ENCODE data around the gene ETS2. TPM values are rescaled to one million over a fixed set of nuclear protein-coding genes. Genes with fewer than 3 reads are reported as not detected.

The ETS2 gene
- total and polyA plus RNA-seq, 5 experiments from 2014 or later, result 4.7 to 14.8 (median 6.6) TPM

DNA sequence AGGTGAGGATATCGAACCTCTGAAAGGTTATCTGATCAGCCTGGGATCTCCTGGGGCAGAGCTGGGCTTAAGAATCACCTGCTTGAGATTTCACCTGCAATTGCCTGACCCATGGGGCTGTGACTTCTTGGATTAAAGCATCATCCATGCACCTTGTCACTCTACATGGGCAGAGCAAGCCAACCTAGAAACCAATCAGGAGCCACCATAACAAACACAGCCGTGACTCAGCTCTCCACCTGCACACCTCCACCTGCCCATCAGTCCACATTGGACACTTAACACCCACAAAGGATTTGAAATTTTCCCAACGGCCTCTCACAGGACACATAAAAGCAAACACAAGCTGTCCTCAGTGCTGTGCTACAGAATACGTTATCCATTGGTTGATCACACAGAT lies 35.1 kb upstream of the ETS2 start:
- Mint-ChIP-seq H3K9me3 (peaks cover 0 to 2% (median 0%) of the 10 kb centered on the region in 9 donors), H3K27me3 (peaks cover 0 to 10% (median 0%) of the 10 kb centered on the region in 5 donors), H3K4me1 (peaks cover 5 to 42% (median 29%) of the 10 kb centered on the region in 4 donors), H3K36me3 (no peaks in the 10 kb centered on the region), H3K27ac (peak overlapping the region in 1 of 10 donors; percentile 13), H3K4me3 (no peak overlapping the region)
- POLR2A ChIA-PET, result interaction anchor here (0.6 kb wide), 1 partner anchor 1790 kb away, joined by 3 read pairs; no protein-coding TSS in a partner anchor
- ATAC-seq (no peak), DNase-seq (no peak)

DNA sequence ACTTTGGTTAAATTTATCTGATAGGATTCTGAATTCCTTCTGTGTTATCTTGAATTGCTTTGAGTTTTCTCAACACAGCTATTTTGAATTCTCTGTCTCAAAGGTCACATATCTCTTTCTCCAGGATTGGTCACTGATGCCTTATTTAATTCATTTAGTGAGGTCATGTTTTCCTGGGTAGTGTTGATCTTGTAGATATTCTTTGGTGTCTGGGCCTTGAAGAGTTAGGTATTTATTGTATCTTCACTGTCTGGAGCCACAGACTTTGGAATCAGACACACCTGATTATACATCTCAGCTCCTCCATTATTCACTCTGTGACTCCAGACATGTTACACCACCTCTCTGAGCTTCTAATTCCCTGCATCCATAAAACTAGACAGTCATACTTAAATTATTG lies 34.2 kb upstream of the ETS2 start:
- ATAC-seq, result no peak
- Mint-ChIP-seq H3K4me3 (no peak overlapping the region), H3K4me1 (peaks cover 8 to 37% (median 20%) of the 10 kb centered on the region in 4 donors), H3K9me3 (no peaks in the 10 kb centered on the region), H3K27ac (no peak overlapping the region), H3K27me3 (peaks cover 0 to 12% (median 0%) of the 10 kb centered on the region in 5 donors), H3K36me3 (no peaks in the 10 kb centered on the region)
- no peak for DNase-seq
- POLR2A ChIA-PET, result no interaction called here

DNA sequence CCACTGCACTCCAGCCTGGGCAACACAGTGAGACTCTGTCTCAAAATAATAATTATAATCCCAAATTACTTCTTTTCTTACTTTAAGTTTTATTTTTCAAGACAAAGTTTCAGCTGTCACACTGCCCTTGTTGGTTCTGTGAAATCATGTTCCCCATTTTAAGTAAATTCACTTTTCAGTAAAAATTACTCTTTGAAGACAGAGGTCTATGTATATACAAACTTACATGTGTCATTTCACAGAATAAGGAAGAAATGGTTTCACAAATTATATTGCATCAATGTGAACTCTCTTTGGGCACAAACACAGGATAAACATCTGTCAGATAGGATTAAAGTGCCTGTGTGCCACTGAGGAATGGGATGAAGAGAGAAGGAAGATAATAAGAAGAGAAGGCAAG lies 33.1 kb upstream of the ETS2 start:
- Mint-ChIP-seq H3K27me3 (peaks cover 0 to 12% (median 0%) of the 10 kb centered on the region in 5 donors), H3K9me3 (peaks cover 0 to 2% (median 0%) of the 10 kb centered on the region in 9 donors), H3K27ac (no peak overlapping the region), H3K36me3 (no peaks in the 10 kb centered on the region), H3K4me1 (peaks cover 7 to 38% (median 20%) of the 10 kb centered on the region in 4 donors), H3K4me3 (no peak overlapping the region)
- POLR2A ChIA-PET, result no interaction called here
- DNase-seq, result no peak
- no peak for ATAC-seq

DNA sequence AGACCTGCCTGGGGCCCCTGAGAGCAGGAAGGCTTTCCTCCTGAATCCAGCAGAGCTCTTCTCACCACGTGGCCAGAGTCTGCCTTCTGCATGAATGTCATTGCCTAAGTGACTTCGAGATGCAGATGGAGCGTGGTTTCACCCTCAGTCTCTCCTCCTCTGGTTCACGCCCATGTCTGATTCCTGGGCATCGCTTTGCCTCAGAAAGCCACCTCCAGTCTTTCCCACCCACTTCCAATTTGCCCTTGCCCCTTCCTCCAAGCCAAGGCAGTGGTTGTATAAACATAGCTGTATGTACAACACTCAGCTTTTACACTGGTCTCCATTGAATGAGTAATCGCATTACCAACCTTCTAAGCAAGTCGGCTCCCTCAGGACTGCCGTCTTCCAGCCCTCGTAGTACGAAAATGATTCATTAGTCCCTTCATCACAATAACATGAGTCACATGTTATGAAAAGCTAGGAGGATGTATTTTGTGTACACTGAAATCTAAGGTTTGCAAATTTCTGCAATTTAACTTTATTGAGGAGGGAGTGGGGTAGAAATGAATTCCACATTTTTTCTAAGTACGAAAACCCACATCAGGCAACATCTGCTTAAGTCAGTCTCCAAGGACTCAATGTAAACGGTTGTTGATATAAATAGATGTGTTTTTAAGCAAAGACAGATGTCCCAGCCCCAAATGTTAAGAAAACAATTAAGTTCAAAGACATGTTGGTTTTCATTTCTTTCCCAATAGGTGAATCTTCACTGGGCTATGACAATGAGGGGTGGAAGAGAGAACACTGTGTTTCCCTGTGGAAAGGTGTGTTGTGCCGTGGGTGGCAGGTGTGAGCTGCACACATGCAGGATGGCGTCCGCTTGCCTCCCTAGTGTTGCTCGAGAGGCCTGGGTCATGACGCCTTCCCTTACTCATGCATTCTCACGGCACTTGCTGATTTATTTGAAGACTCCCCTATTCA lies 32.3 kb upstream of the ETS2 start:
- DNase-seq, result no peak
- no peak for ATAC-seq
- Mint-ChIP-seq H3K27me3 (peaks cover 0 to 12% (median 0%) of the 10 kb centered on the region in 5 donors), H3K9me3 (peaks cover 0 to 4% (median 2%) of the 10 kb centered on the region in 9 donors), H3K36me3 (peaks cover 0 to 3% (median 0%) of the 10 kb centered on the region in 3 donors), H3K4me1 (peaks cover 8 to 35% (median 18%) of the 10 kb centered on the region in 4 donors), H3K4me3 (peak overlapping the region in 1 of 10 donors; percentile 16), H3K27ac (peak overlapping the region in 1 of 10 donors; percentile 32)
- POLR2A ChIA-PET, result no interaction called here

DNA sequence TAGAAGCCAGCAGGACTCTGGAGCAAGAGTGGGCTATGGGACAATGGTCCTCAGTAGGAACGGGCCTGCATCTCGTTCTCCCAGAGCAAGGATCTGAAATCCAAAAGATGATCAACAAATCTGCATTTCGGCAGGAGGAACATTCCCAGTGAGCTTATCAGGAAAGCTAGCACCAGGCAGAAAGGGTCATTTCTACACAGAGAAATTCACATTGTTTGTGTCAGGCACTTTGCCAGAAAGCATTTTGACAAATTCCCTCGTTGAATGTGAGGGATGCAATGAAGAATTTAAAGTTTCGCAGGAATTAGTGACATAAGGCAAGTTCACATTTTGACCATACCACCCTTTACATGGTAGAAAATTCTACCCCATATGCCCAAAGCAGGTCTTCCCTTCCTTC lies 31.6 kb upstream of the ETS2 start:
- Mint-ChIP-seq H3K27ac (peak overlapping the region in 1 of 10 donors; percentile 9), H3K4me3 (no peak overlapping the region), H3K4me1 (peaks cover 7 to 27% (median 11%) of the 10 kb centered on the region in 4 donors), H3K36me3 (peaks cover 0 to 4% (median 0%) of the 10 kb centered on the region in 3 donors), H3K27me3 (peaks cover 0 to 12% (median 0%) of the 10 kb centered on the region in 5 donors), H3K9me3 (peaks cover 0 to 11% (median 5%) of the 10 kb centered on the region in 9 donors)
- POLR2A ChIA-PET, result no interaction called here
- no peak for DNase-seq
- ATAC-seq, result no peak

DNA sequence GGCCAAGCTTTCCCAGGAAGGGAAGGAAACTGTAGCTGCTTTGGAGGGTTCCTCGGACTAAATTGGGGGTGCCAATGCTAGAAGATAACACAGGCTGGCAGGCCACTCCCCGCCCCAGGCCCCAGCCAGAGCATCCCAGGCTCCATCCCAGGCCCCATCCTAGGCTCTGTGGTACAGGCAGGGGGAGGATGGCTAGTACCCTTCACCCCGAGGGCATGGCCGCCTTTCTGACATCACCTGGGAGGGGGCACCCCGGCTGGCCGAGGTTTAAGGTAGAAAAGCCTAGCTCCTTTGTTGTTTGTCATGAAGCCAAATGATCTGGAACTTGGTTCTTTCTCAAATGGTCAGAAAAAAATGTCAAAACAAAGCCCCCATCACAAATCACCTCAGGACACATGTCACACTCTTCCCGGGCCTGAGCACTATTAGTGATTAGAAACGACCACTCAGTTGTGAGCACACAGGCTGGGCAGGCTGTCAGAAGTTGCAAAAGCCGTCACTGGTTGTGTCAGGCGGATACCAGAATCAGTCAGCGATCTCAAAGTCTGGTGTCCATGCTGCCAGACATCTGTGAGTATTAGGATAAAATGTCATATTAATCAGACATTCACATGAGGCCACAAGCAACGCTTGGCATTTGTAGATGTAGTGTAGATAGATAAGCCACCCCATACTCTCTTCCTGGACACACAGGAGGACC lies 31.0 kb upstream of the ETS2 start:
- DNase-seq (no peak), ATAC-seq (no peak)
- peaks cover 7 to 26% (median 10%) of the 10 kb centered on the region in 4 donors for H3K4me1 Mint-ChIP-seq
- H3K4me3 Mint-ChIP-seq, result no peak overlapping the region
- POLR2A ChIA-PET, result no interaction called here
- H3K9me3 Mint-ChIP-seq, result peaks cover 0 to 17% (median 5%) of the 10 kb centered on the region in 9 donors
- peaks cover 0 to 12% (median 0%) of the 10 kb centered on the region in 5 donors for H3K27me3 Mint-ChIP-seq
- peaks cover 0 to 4% (median 0%) of the 10 kb centered on the region in 3 donors for H3K36me3 Mint-ChIP-seq
- no peak overlapping the region for H3K27ac Mint-ChIP-seq

DNA sequence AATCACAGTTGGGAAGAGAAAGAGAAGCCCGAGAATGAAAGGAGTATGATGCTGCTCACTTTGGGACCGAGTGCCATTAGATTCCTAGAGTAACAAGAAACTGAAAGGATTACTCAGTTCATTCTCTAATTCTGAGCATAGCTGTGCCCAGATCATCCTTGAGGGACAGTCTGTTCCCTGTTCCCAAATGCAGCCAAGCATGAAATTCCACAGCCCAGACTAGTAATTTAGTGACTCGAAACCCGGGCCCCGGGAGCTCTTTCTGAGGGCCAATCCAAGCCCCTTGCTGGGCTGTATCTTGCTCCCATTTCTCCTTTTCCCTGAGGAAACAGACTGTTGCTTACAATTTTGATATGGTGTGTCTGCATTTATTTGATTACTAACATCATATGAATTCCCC lies 30.0 kb upstream of the ETS2 start:
- ATAC-seq (no peak), DNase-seq (no peak)
- peaks cover 0 to 19% (median 6%) of the 10 kb centered on the region in 9 donors for H3K9me3 Mint-ChIP-seq
- POLR2A ChIA-PET, result no interaction called here
- no peak overlapping the region for H3K4me3 Mint-ChIP-seq
- H3K27ac Mint-ChIP-seq, result no peak overlapping the region
- peaks cover 0 to 12% (median 0%) of the 10 kb centered on the region in 5 donors for H3K27me3 Mint-ChIP-seq
- peaks cover 0 to 4% (median 0%) of the 10 kb centered on the region in 3 donors for H3K36me3 Mint-ChIP-seq
- H3K4me1 Mint-ChIP-seq, result peaks cover 7 to 26% (median 10%) of the 10 kb centered on the region in 4 donors

DNA sequence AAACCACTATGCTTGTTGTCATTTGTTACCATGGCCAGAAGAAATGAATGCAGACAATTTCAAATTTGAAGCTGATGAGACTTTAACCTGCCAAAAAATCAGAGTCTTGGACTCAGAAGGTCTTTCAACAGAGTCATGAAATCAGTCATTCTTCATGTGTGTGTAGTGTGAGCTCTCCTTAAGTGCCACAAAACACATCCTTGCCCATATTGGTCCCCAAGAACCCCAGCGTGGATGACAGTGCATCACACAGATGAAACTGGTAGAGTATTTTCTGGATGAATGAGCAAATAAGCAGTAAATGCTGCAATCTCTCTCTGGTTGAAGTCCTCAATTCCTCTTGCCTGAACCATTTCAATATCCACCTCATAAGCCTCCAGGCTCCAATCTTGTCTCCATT lies 28.7 kb upstream of the ETS2 start:
- no peak overlapping the region for H3K4me3 Mint-ChIP-seq
- H3K9me3 Mint-ChIP-seq, result peaks cover 0 to 26% (median 11%) of the 10 kb centered on the region in 9 donors
- POLR2A ChIA-PET, result no interaction called here
- peaks cover 7 to 30% (median 10%) of the 10 kb centered on the region in 4 donors for H3K4me1 Mint-ChIP-seq
- H3K27ac Mint-ChIP-seq, result no peak overlapping the region
- H3K36me3 Mint-ChIP-seq, result peaks cover 0 to 9% (median 1%) of the 10 kb centered on the region in 3 donors
- peaks cover 0 to 14% (median 0%) of the 10 kb centered on the region in 5 donors for H3K27me3 Mint-ChIP-seq
- ATAC-seq (no peak), DNase-seq (no peak)

DNA sequence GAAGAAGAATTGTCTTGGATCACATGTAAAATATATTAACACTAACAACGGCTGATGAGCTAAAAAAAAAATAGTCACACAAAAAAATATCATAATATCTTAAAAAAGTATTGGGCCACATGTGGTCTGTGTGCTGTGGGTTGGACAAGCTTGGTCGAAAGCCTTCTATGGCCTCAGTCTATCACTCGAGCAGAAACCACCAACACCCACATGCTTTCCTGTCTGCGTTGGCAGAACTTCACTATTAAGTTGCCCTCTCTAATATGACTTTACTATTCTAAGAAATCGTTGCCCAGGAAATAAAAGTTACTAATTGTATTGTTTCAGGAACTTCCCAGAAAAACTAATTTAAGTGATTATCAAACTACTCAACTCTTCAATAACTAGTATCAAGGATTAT lies 28.2 kb upstream of the ETS2 start:
- Mint-ChIP-seq H3K27me3 (peaks cover 0 to 12% (median 0%) of the 10 kb centered on the region in 5 donors), H3K36me3 (peaks cover 0 to 14% (median 4%) of the 10 kb centered on the region in 3 donors), H3K9me3 (peaks cover 0 to 31% (median 15%) of the 10 kb centered on the region in 9 donors), H3K4me1 (peaks cover 7 to 30% (median 10%) of the 10 kb centered on the region in 4 donors), H3K27ac (peak overlapping the region in 1 of 10 donors; percentile 56), H3K4me3 (no peak overlapping the region)
- POLR2A ChIA-PET, result no interaction called here
- ATAC-seq (no peak), DNase-seq (no peak)

DNA sequence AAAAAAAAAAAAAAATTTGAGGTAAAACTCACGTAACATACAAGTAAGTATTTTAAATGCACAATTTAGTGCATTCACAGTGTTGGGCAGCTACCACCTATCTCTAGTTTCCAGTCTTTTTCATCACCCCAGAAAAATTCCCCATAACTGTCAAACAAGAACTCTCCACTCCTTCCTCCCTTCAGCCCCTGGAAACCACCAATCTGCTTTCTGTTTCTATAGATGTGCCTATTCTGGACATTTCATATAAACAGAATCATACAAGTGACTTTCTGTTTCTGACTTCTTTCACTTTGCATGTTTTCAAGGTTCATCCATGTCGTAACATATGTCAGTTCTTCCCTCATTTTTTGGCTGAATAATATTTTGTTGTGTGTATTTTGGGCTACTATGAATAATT lies 24.9 kb upstream of the ETS2 start:
- POLR2A ChIA-PET, result no interaction called here
- peaks cover 3 to 25% (median 12%) of the 10 kb centered on the region in 3 donors for H3K36me3 Mint-ChIP-seq
- ATAC-seq, result no peak
- no peak for DNase-seq
- H3K27me3 Mint-ChIP-seq, result peaks cover 0 to 4% (median 0%) of the 10 kb centered on the region in 5 donors
- H3K27ac Mint-ChIP-seq, result no peak overlapping the region
- H3K4me3 Mint-ChIP-seq, result no peak overlapping the region
- peaks cover 0 to 45% (median 19%) of the 10 kb centered on the region in 9 donors for H3K9me3 Mint-ChIP-seq
- H3K4me1 Mint-ChIP-seq, result peaks cover 7 to 19% (median 10%) of the 10 kb centered on the region in 4 donors

DNA sequence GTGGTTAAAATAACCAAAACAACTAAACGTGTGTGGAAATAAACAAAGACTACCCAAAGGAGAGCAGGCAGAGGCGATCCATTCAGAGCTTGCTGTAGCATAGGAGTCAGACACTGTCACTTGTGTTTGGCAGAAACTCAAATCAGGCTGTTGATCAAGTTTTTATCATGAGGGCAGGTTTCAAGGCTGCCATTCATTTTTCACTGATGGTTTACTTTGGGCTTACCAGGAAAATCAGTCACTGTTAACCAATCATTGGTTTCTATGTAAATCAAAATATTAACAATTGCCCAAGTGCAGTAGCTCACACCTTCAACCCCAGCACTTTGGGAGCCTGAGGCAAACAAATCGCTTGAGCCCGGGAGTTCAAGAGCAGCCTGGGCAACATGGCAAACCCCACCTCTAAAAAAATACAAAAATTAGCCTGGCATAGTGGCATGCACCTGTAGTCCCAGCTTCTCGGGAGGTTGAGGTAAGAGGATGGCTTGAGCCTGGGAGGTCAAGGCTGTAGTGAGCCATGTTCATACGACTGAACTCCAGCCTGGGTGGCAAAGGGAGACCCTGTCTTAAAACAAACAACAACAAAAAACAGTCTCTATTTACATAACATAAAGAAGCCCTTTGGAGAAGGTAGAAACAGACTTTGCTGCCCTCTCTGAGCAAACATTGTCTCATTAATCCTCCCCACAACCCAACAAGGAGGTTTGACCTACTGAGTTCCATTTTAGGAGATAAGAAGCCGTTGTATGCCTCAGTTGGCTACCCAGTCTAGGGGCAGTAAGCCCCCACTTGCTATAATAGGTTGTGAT lies 21.1 kb upstream of the ETS2 start:
- POLR2A ChIA-PET, result no interaction called here
- peaks cover 3 to 22% (median 12%) of the 10 kb centered on the region in 3 donors for H3K36me3 Mint-ChIP-seq
- peaks cover 0 to 4% (median 0%) of the 10 kb centered on the region in 4 donors for H3K4me1 Mint-ChIP-seq
- ATAC-seq (no peak), DNase-seq (no peak)
- no peak overlapping the region for H3K27ac Mint-ChIP-seq
- H3K9me3 Mint-ChIP-seq, result peaks cover 0 to 29% (median 14%) of the 10 kb centered on the region in 9 donors
- H3K4me3 Mint-ChIP-seq, result no peak overlapping the region
- H3K27me3 Mint-ChIP-seq, result peaks cover 0 to 3% (median 0%) of the 10 kb centered on the region in 5 donors

DNA sequence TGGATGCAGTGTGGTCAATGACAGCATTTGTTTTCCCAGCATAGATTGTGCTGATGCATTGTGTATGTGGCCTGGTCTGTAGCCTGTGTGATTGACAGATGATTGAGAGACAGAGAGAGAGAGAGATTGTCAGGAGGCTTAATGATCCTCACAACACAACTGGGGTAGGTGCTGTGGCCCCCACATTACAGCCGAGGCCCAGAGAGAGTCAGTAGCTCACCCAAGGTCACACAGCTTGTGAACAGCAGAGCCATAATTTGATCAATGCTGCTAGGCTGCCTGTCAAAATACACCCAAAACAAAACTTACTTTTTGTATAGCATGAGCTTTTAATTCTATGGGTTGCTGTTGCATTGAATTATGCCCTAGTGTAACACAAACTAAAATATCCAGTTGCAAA lies 20.2 kb upstream of the ETS2 start:
- Mint-ChIP-seq H3K27me3 (peaks cover 0 to 3% (median 0%) of the 10 kb centered on the region in 5 donors), H3K27ac (no peak overlapping the region), H3K4me1 (peaks cover 0 to 4% (median 0%) of the 10 kb centered on the region in 4 donors), H3K36me3 (peaks cover 3 to 22% (median 12%) of the 10 kb centered on the region in 3 donors), H3K9me3 (peaks cover 0 to 26% (median 14%) of the 10 kb centered on the region in 9 donors), H3K4me3 (no peak overlapping the region)
- ATAC-seq, result no peak
- POLR2A ChIA-PET, result no interaction called here
- DNase-seq, result no peak
